ENCODE measurements around the gene SLC25A12. TPM values are rescaled to one million over a fixed set of nuclear protein-coding genes. Genes with fewer than 3 reads are reported as not detected.

Gene SLC25A12
- total RNA-seq, 2 experiments from 2014 or later, result 28.1 to 32.3 TPM

DNA sequence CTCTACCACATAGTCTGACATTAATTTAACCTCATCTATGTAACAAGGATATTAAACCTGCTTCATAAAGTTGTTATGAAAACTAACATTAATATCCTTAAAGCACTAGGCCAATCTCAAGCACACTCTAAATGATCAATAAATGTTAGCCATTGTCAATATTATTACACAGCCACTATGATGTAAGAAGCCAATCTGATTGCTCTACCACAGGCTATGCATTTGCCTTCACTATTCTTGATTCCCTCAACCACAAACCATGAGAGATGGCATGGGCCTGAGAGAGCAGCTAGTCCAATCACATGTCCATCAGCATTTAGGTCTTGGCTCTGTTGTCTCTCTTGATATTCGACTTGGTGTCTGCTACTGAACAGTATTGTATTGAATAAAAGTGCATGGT, 4.2 kb downstream of the SLC25A12 start:
- H3K36me3 ChIP-seq (ENCODE audit: insufficient read depth, low read length), result peaks cover 57% of the 10 kb centered on the region
- no peak for TF ChIP-seq EZH2phosphoT487 (IDR thresholded peaks at IDR 0.05; ENCODE audit: borderline replicate concordance, low read depth, low read length)
- TF ChIP-seq, protein P1, sequence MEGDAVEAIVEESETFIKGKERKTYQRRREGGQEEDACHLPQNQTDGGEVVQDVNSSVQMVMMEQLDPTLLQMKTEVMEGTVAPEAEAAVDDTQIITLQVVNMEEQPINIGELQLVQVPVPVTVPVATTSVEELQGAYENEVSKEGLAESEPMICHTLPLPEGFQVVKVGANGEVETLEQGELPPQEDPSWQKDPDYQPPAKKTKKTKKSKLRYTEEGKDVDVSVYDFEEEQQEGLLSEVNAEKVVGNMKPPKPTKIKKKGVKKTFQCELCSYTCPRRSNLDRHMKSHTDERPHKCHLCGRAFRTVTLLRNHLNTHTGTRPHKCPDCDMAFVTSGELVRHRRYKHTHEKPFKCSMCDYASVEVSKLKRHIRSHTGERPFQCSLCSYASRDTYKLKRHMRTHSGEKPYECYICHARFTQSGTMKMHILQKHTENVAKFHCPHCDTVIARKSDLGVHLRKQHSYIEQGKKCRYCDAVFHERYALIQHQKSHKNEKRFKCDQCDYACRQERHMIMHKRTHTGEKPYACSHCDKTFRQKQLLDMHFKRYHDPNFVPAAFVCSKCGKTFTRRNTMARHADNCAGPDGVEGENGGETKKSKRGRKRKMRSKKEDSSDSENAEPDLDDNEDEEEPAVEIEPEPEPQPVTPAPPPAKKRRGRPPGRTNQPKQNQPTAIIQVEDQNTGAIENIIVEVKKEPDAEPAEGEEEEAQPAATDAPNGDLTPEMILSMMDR (conservative IDR thresholded peaks at IDR 0.05; ENCODE audit: low read length), result no peak
- no peaks in the 10 kb centered on the region for H3K9me2 ChIP-seq (ENCODE audit: insufficient read depth, low read length)
- DNase-seq (ENCODE audit: low spot score), result no peak
- no peak overlapping the region for H3K4me2 ChIP-seq (ENCODE audit: low read length)
- H3K27ac ChIP-seq (ENCODE audit: low read depth, low read length, poor library complexity, severe bottlenecking), result no peak overlapping the region
- peaks cover 12% of the 10 kb centered on the region for H3K4me1 ChIP-seq (ENCODE audit: insufficient read depth, low read length, poor library complexity, severe bottlenecking)
- CTCF ChIA-PET (ENCODE audit: unreplicated experiment), result no interaction called here
- no peak overlapping the region for H2AFZ ChIP-seq (ENCODE audit: low read length)
- H3K4me3 ChIP-seq (ENCODE audit: low read depth, low read length, poor library complexity, severe bottlenecking), result no peak overlapping the region
- H3K9me3 ChIP-seq (ENCODE audit: low read length), result no peaks in the 10 kb centered on the region
- POLR2A ChIA-PET, result interaction anchor here (0.6 to 0.7 kb wide), 2 partner anchors 70 to 243 kb away, joined by 3 to 4 read pairs; no protein-coding TSS in a partner anchor
- no peaks in the 10 kb centered on the region for H4K20me1 ChIP-seq (ENCODE audit: insufficient read depth, low read length)
- BruUV-seq (replicated peaks), result no TSS peak
- H3K79me2 ChIP-seq (ENCODE audit: insufficient read depth, low read depth, low read length), result peaks cover 37% of the 10 kb centered on the region
- intact Hi-C loops (cut with micrococcal nuclease; ENCODE audit: unreplicated experiment), result no loop called here

DNA sequence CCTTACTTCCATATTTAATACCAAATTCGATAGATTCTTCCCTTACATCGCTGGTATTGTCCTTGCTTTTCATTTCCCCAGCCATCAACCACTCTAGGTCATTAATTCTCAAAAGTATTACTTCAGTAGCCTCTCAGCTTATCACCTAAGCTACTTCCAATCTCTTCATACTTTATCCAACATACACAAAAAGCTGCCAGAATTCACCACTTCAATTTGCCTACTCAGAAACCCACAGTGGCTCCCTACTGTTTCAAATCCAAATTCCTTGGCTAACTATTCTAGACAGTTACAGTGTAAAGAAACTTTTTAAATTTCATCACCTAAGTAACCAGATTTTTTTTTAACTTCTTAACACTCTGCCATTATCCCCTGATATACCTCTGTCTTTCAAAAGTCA, 4.7 kb downstream of the SLC25A12 start:
- Histone ChIP-seq H3K36me3 (ENCODE audit: insufficient read depth, low read length) (peaks cover 57% of the 10 kb centered on the region), H3K4me3 (ENCODE audit: low read depth, low read length, poor library complexity, severe bottlenecking) (no peak overlapping the region), H3K4me2 (ENCODE audit: low read length) (no peak overlapping the region), H3K4me1 (ENCODE audit: insufficient read depth, low read length, poor library complexity, severe bottlenecking) (peaks cover 8% of the 10 kb centered on the region), H4K20me1 (ENCODE audit: insufficient read depth, low read length) (no peaks in the 10 kb centered on the region), H3K9me3 (ENCODE audit: low read length) (no peaks in the 10 kb centered on the region), H3K79me2 (ENCODE audit: insufficient read depth, low read depth, low read length) (peaks cover 37% of the 10 kb centered on the region), H2AFZ (ENCODE audit: low read length) (no peak overlapping the region), H3K9me2 (ENCODE audit: insufficient read depth, low read length) (no peaks in the 10 kb centered on the region), H3K27ac (ENCODE audit: low read depth, low read length, poor library complexity, severe bottlenecking) (no peak overlapping the region)
- no peak for DNase-seq (ENCODE audit: low spot score)
- ChIA-PET CTCF (ENCODE audit: unreplicated experiment) (no interaction called here), POLR2A (no interaction called here)
- intact Hi-C loops (cut with micrococcal nuclease; ENCODE audit: unreplicated experiment), result no loop called here
- no peak for TF ChIP-seq EZH2phosphoT487 (IDR thresholded peaks at IDR 0.05; ENCODE audit: borderline replicate concordance, low read depth, low read length)
- BruUV-seq (replicated peaks), result no TSS peak

DNA sequence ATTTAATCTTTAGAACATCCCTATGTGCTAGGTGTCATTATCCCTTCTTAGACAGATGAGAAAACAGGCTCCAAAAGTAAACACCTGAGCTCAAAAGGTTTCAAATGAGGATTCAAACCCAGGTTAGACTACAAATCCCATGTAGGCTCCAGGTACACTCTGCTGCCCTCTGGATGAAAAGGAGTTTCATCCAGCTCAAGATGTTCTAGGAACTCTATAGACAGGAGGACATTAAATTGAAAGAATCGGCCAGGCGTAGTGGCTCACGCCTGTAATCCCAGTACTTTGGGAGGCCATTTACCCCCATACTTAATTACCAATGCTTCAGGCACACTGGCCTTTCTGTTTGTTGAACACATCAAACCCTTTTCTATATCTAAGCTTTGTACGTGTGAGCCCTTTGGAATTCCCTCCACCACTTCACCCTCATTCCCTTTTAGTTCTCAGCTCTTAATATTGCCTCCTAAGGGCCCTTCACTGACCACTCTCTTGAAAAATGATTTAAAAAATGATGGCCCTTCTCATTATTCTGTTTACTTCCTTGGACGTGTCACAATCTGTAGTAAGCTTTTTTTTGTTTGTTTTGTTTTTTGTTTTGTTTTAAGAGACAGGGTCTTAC, 10.7 kb downstream of the SLC25A12 start:
- no peaks in the 10 kb centered on the region for H3K4me1 ChIP-seq (ENCODE audit: insufficient read depth, low read length, poor library complexity, severe bottlenecking)
- ChIA-PET POLR2A (interaction anchor here (0.5 to 4.4 kb wide), 5 partner anchors 9 to 67 kb away, joined by 3 to 24 read pairs (median 3); partner anchors contain the start of gene SLC25A12), CTCF (ENCODE audit: unreplicated experiment) (no interaction called here)
- H3K9me2 ChIP-seq (ENCODE audit: insufficient read depth, low read length), result no peaks in the 10 kb centered on the region
- peaks cover 32% of the 10 kb centered on the region for H3K79me2 ChIP-seq (ENCODE audit: insufficient read depth, low read depth, low read length)
- TF ChIP-seq, protein P1 (conservative IDR thresholded peaks at IDR 0.05; ENCODE audit: low read length), result no peak
- TF ChIP-seq EZH2phosphoT487 (IDR thresholded peaks at IDR 0.05; ENCODE audit: borderline replicate concordance, low read depth, low read length), result no peak
- H2AFZ ChIP-seq (ENCODE audit: low read length), result no peak overlapping the region
- H3K9me3 ChIP-seq (ENCODE audit: low read length), result no peaks in the 10 kb centered on the region
- H4K20me1 ChIP-seq (ENCODE audit: insufficient read depth, low read length), result peaks cover 9% of the 10 kb centered on the region; the same call in 1 of the 2 replicates
- no peak for DNase-seq (ENCODE audit: low spot score)
- H3K4me3 ChIP-seq (ENCODE audit: low read depth, low read length, poor library complexity, severe bottlenecking), result no peak overlapping the region
- no peak overlapping the region for H3K27ac ChIP-seq (ENCODE audit: low read depth, low read length, poor library complexity, severe bottlenecking)
- no TSS peak for BruUV-seq (replicated peaks)
- no peak overlapping the region for H3K4me2 ChIP-seq (ENCODE audit: low read length)
- peaks cover 45% of the 10 kb centered on the region for H3K36me3 ChIP-seq (ENCODE audit: insufficient read depth, low read length)
- intact Hi-C loops (cut with micrococcal nuclease; ENCODE audit: unreplicated experiment), result no loop called here

Measured in OCI-LY7 (cell line).